Sigmoid colon (tissue), 7 donors: ENCODE measurements around the gene MGMT. TPM values are rescaled to one million over a fixed set of nuclear protein-coding genes. Genes with fewer than 3 reads are reported as not detected.

Source experiments
- DNase-seq: peaks from one replicate; pipeline ENCODE4 v3.0.0-alpha.2; 2019
- H3K27ac ChIP-seq, 4 donors: fragments of 200-600 bp; sonication (generic); one replicate each; pipeline ENCODE4 v1.5.1; 2016 to 2019; ENCODE audit warnings: mild to moderate bottlenecking in 1 of 4
- H3K27me3 ChIP-seq, 3 donors: fragments of 200-600 bp; sonication (generic); one replicate each; pipeline ENCODE4 v1.5.1; 2019; ENCODE audit warnings: mild to moderate bottlenecking in 1 of 3
- H3K36me3 ChIP-seq, 4 donors: fragments of 200-600 bp; sonication (generic); one replicate each; pipeline ENCODE4 v1.5.1; 2016 to 2019
- H3K4me1 ChIP-seq, 4 donors: fragments of 200-600 bp; sonication (generic); one replicate each; pipeline ENCODE4 v1.5.1; 2017 to 2019
- H3K4me3 ChIP-seq, 4 donors: fragments of 200-600 bp; sonication (generic); one replicate each; pipeline ENCODE4 v1.5.1; 2017 to 2019; ENCODE audit warnings: mild to moderate bottlenecking in 2 of 4, moderate library complexity in 1 of 4
- H3K9me3 ChIP-seq, 4 donors: fragments of 200-600 bp in 3 of 4; sonication (generic) in 3 of 4; one replicate each; pipeline versions ENCODE4 v1.5.1 to v1.6.1; 2013 to 2019
- EP300 ChIP-seq, 4 donors: sonication (generic); formaldehyde crosslinking; IDR thresholded peaks; one replicate each; pipeline ENCODE4 v1.6.1; 2017; ENCODE audit warnings: antibody characterized with exemption in 4 of 4
- POLR2A ChIP-seq, 2 donors: fragments of 450-650 bp; IDR thresholded peaks; one replicate each; pipeline ENCODE4 v1.6.1; 2016; ENCODE audit warnings: antibody characterized with exemption in 2 of 2, mild to moderate bottlenecking in 2 of 2, moderate library complexity in 2 of 2
- POLR2AphosphoS5 ChIP-seq, 4 donors: sonication (generic); formaldehyde crosslinking; IDR thresholded peaks; one replicate each; pipeline ENCODE4 v1.6.1; 2017; ENCODE audit warnings: antibody characterized with exemption in 4 of 4
- WGBS, 2 donors: extraction: QIAGEN DNeasy Blood & Tissue Kit; methylation state at CpG; one replicate each; pipeline ENCODE4 v1.1.7; 2013; 5-methylcytosine and 5-hydroxymethylcytosine counted together
- intact Hi-C: fragments of 100-400 bp; cut with DNase I; formaldehyde crosslinking; loops from one replicate; pipeline ENCODE4 v1.15.1; 2023
- polyA plus RNA-seq, 3 donors: library from polyadenylated mRNA; stranded (reverse); fragments of 200-250 nt; gene quantifications; one replicate each; pipeline ENCODE4 v1.2.3, GENCODE V29; 2013
- total RNA-seq, 4 donors: library from RNA; depleted of rRNA; stranded (reverse); fragments of >200 nt; gene quantifications; one replicate each; pipeline ENCODE4 v1.1.0, GENCODE V29; 2016
- TF ChIP-seq, protein P1 (sequence below), 4 experiments: fragments of 450-650 bp in 3 of 4; fragments of 200-600 bp in 1 of 4; IDR thresholded peaks; one replicate each; pipeline ENCODE4 v1.5.1; 2016 to 2019; ENCODE audit warnings: antibody characterized with exemption in 4 of 4, mild to moderate bottlenecking in 3 of 4, moderate library complexity in 2 of 4
- donor health status: healthy with polysubstance abuse.
- donor health status: Bipolar disorder and iron deficiency.
- donor health status: healthy.

The MGMT gene
- total and polyA plus RNA-seq, 7 donors: 7.2 to 40.3 (median 24.3) TPM

DNA sequence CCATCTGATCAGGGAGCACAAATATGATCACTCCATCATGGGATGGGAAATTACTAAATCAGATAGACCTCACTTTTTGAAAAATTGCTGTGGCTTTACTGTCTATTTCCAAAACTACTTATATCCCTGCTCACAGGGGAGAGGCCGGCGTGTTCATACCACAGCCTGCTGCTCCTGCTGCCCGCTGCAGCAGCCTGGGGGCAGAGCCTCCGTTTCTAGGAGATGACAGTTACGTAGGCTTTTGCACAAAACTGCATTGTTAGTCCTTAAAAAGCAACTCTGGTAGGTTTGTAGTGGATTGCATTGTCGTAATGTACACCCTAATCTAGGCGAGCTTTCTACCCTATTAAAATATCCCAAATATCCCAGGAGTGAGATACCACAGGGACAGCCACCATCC lies 293.4 kb downstream of the MGMT start:
- no peak for DNase-seq
- Histone ChIP-seq H3K27ac (no peak overlapping the region), H3K4me1 (peaks cover 0 to 12% (median 4%) of the 10 kb centered on the region in 4 donors), H3K9me3 (no peaks in the 10 kb centered on the region), H3K27me3 (no peaks in the 10 kb centered on the region), H3K36me3 (peaks cover 0 to 14% (median 5%) of the 10 kb centered on the region in 4 donors), H3K4me3 (no peak overlapping the region)
- TF ChIP-seq, protein P1, sequence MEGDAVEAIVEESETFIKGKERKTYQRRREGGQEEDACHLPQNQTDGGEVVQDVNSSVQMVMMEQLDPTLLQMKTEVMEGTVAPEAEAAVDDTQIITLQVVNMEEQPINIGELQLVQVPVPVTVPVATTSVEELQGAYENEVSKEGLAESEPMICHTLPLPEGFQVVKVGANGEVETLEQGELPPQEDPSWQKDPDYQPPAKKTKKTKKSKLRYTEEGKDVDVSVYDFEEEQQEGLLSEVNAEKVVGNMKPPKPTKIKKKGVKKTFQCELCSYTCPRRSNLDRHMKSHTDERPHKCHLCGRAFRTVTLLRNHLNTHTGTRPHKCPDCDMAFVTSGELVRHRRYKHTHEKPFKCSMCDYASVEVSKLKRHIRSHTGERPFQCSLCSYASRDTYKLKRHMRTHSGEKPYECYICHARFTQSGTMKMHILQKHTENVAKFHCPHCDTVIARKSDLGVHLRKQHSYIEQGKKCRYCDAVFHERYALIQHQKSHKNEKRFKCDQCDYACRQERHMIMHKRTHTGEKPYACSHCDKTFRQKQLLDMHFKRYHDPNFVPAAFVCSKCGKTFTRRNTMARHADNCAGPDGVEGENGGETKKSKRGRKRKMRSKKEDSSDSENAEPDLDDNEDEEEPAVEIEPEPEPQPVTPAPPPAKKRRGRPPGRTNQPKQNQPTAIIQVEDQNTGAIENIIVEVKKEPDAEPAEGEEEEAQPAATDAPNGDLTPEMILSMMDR (IDR thresholded peaks at IDR 0.05): no peak
- TF ChIP-seq POLR2A (IDR thresholded peaks at IDR 0.05): no peak
- TF ChIP-seq EP300 (IDR thresholded peaks at IDR 0.05): no peak
- TF ChIP-seq POLR2AphosphoS5 (IDR thresholded peaks at IDR 0.05): no peak
- 94 to 97% methylated on average over 7 of the region's 7 CpGs for WGBS, 2 donors
- intact Hi-C loops: no loop called here

DNA sequence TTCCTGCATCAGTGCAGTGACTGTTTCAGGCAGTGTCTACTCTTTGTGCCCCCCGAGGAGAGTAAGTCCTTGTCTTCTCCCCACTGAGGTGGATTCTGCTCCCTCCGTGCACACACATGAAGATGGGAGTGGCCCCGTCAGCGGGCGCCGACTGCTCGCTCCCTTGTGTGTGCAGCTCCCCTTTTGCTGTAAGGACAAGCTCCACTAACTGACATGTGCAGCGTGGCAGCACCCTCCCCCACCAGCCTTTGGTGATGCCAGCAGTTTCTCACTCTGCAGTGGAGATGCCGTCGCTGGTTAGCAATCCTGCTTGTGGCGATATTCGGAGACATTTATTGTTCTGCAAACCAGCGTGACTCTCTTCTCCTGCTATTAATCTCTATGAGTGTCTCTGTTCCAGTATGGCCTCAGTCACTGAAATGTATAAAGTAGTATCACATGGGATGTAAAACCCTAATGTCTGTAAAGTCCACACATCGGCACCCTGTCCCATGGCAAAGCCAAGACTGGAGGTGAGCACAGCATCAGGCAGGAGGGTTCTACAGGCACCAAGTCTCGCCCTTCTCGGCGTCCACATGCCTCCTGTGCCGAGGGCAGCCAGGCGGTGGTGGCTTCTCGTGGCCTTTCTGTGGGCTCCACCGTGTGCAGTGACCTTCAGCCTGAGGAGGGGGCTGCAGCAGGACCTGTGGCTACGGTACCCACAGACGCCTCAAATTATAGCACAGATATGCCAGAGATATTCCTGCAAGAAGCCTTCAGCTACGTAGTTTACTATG lies 294.3 kb downstream of the MGMT start:
- no peak overlapping the region for H3K4me3 ChIP-seq
- no peak for DNase-seq
- TF ChIP-seq, protein P1 (IDR thresholded peaks at IDR 0.05): peak in 1 of 4 experiments; percentile 3
- TF ChIP-seq POLR2A (IDR thresholded peaks at IDR 0.05): no peak
- H3K4me1 ChIP-seq: peaks cover 0 to 12% (median 4%) of the 10 kb centered on the region in 4 donors
- H3K27ac ChIP-seq: no peak overlapping the region
- no peaks in the 10 kb centered on the region for H3K27me3 ChIP-seq
- WGBS, 2 donors: 95 to 98% methylated on average over 24 of the region's 24 CpGs
- no peaks in the 10 kb centered on the region for H3K9me3 ChIP-seq
- intact Hi-C loops: no loop called here
- peaks cover 0 to 14% (median 5%) of the 10 kb centered on the region in 4 donors for H3K36me3 ChIP-seq

DNA sequence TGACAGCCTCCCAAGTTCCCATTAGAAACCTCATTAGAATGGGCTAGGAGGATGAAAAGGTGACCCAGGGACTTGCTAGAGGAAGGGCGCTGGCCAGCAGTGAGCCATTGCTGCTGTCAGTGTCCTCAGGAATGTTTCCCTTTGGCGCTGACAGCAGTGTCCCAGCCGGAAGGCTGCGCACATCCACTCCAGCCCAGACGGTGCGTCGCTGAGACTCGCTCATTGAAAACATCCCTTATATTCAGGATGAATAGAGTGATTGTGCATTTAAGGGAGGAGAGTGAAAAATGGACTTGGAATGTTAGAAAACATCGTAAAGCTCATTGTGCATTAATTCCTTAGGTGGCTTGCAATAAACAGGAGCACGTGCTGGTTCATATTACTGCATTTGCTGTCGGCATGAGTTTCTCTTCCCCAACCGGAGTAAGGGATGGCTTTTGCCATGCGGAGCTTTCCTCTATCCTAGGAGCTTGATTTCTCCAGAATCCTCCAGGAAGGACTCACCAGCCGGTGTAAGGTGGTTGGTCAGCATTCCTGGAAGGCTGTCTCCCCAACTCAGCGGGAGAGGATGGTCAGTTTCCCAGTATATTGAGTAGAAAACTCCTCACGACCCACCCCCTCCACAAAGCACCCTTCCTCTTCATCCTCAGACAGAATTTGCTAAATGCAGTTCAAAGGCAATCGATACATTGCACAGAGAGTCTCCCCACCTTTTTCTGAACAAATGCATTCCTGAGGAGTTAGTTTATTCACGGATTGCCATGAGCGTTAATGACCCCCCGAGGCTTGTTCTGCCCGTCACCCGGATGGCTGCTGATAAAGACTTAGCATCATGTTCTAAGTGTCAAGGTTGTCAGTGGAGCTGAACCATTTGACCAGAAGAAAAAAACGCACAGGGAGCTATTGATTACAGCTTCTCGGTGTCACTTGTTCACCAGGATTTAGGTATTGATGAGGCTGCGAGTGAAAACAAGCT lies 295.2 kb downstream of the MGMT start:
- Histone ChIP-seq H3K36me3 (peaks cover 0 to 14% (median 5%) of the 10 kb centered on the region in 4 donors), H3K27me3 (no peaks in the 10 kb centered on the region), H3K4me1 (peaks cover 0 to 8% (median 3%) of the 10 kb centered on the region in 4 donors), H3K9me3 (no peaks in the 10 kb centered on the region), H3K27ac (no peak overlapping the region), H3K4me3 (no peak overlapping the region)
- intact Hi-C loops: no loop called here
- DNase-seq: no peak
- TF ChIP-seq, protein P1 (IDR thresholded peaks at IDR 0.05): no peak
- TF ChIP-seq POLR2AphosphoS5 (IDR thresholded peaks at IDR 0.05) (no peak), POLR2A (IDR thresholded peaks at IDR 0.05) (no peak), EP300 (IDR thresholded peaks at IDR 0.05) (no peak)
- WGBS, 2 donors: 90 to 91% methylated on average over 25 of the region's 25 CpGs

DNA sequence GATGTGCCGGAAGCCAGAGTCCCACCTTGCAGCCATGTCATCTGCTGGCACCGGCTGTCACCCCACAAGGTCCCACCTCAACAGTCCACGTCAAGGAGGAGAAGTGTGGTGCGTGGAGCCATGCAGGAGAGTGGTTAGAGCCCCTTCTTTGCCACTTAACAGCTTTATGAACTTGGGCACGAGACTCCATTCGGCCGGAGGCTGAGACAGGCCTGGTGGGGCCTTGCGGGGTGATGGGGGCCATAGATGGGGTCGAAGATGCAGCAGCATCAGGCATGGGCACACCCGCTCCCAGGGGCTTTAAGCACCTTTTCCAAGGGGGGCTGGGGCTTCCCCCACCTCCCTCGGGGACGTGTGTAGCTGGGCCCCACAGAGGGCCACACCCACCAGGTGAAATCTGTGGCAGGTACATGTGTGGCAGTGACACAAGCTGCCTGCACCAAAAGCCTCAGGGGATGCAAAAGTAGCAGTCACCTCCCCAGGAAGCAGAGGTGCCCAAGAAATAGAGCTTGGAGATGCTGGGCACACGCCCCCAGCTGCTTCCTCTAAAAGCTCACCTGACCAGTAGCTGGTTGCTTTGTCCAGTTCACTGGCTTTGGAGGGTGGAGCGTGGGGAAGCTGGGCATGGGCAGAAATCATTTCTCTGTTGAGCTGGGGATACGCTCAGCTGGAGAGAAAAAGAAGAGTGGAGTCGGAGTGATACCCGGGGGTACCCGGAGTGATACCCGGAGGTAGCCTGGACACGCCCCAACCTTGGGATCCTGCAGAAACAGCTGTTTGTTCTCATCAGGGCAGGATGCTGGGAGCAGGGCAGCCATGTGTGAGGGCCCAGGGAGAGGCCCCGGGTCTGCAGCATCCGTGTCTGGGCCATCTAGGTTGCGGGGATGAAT lies 297.2 kb downstream of the MGMT start:
- Histone ChIP-seq H3K4me3 (no peak overlapping the region), H3K36me3 (peaks cover 0 to 21% (median 6%) of the 10 kb centered on the region in 4 donors), H3K27me3 (no peaks in the 10 kb centered on the region), H3K4me1 (no peaks in the 10 kb centered on the region), H3K9me3 (no peaks in the 10 kb centered on the region), H3K27ac (no peak overlapping the region)
- intact Hi-C loops: no loop called here
- TF ChIP-seq, protein P1 (IDR thresholded peaks at IDR 0.05): no peak
- no peak for TF ChIP-seq POLR2A (IDR thresholded peaks at IDR 0.05)
- no peak for TF ChIP-seq POLR2AphosphoS5 (IDR thresholded peaks at IDR 0.05)
- no peak for TF ChIP-seq EP300 (IDR thresholded peaks at IDR 0.05)
- 91 to 95% methylated on average over 23 of the region's 23 CpGs for WGBS, 2 donors
- DNase-seq: peak; percentile 57
